HEK293 (cell line): ENCODE measurements around the gene KCTD21.

ENCODE experiments used
- CTCF ChIA-PET: fragments of 350-600 bp; formaldehyde crosslinking; extraction: SDS; loops from one replicate; lab custom pipeline; 2021; ENCODE audit warnings: antibody characterized with exemption; lab: Yijun Ruan, JAX
- POLR2A ChIA-PET: fragments of 300-600 bp; formaldehyde crosslinking; extraction: SDS; loops from one replicate; lab custom pipeline; 2020; ENCODE audit warnings: antibody characterized with exemption, inconsistent platforms; lab: Yijun Ruan, JAX
- H3K27ac ChIP-seq: fragments of 200-500 bp; sonication (Bioruptor generic); 2 replicates; pipeline ENCODE4 v1.5.1; 2014; ENCODE audit warnings: low read depth, low read length, control low read depth, inconsistent platforms; ENCODE audit errors: extremely low read depth
- H3K36me3 ChIP-seq, 2 experiments: fragments of 200-500 bp in 1 of 2; sonication (Bioruptor generic) in 1 of 2; 1 replicate in 1 of 2; 2 replicates in 1 of 2; pipeline ENCODE4 v1.5.1; 2014 to 2017; ENCODE audit warnings: inconsistent platforms in 2 of 2, low read length in 2 of 2; ENCODE audit not compliant: control insufficient read depth in 2 of 2, insufficient read depth in 1 of 2
- H3K4me1 ChIP-seq: fragments of 200-500 bp; sonication (Bioruptor generic); 2 replicates; pipeline ENCODE4 v1.5.1; 2014; ENCODE audit warnings: mild to moderate bottlenecking, low read length, inconsistent platforms; ENCODE audit not compliant: control insufficient read depth, insufficient read depth
- H3K4me3 ChIP-seq: 2 replicates; pipeline ENCODE4 v1.5.1; 2011; ENCODE audit warnings: low read depth, mild to moderate bottlenecking, control low read depth, low read length, moderate library complexity
- H3K9me3 ChIP-seq: fragments of 200-500 bp; sonication (Bioruptor generic); 2 replicates; pipeline ENCODE4 v1.5.1; 2014; ENCODE audit warnings: low read depth, low read length, inconsistent platforms; ENCODE audit not compliant: control insufficient read depth, insufficient read depth
- KLF1 ChIP-seq: fragments of 450-650 bp; formaldehyde crosslinking; IDR thresholded peaks from 2 replicates; pipeline ENCODE4 v1.5.1; 2016; ENCODE audit warnings: missing biosample characterization, missing genetic modification characterization
- MYNN ChIP-seq: fragments of 450-650 bp; formaldehyde crosslinking; IDR thresholded peaks from 2 replicates; pipeline ENCODE4 v1.5.1; 2016; ENCODE audit warnings: missing biosample characterization, missing genetic modification characterization, borderline replicate concordance
- OVOL3 ChIP-seq: fragments of 450-650 bp; formaldehyde crosslinking; IDR thresholded peaks from 2 replicates; pipeline ENCODE4 v1.5.1; 2016; ENCODE audit warnings: missing biosample characterization, missing genetic modification characterization
- PBX3 ChIP-seq: sonication (generic); formaldehyde crosslinking; IDR thresholded peaks from 2 replicates; pipeline ENCODE4 v1.8.1; 2022; ENCODE audit warnings: mild to moderate bottlenecking, moderate library complexity, missing genetic modification reagents
- WT1 ChIP-seq: fragments of 450-650 bp; formaldehyde crosslinking; IDR thresholded peaks from 2 replicates; pipeline ENCODE4 v1.5.1; 2016; ENCODE audit warnings: missing biosample characterization, missing genetic modification characterization
- YY2 ChIP-seq: fragments of 450-650 bp; formaldehyde crosslinking; IDR thresholded peaks from 2 replicates; pipeline ENCODE4 v1.5.1; 2016; ENCODE audit warnings: missing biosample characterization, missing genetic modification characterization
- ZBTB11 ChIP-seq: fragments of 450-650 bp; formaldehyde crosslinking; conservative IDR thresholded peaks from 2 replicates; pipeline ENCODE4 v1.5.1; 2016; ENCODE audit warnings: low read depth, missing biosample characterization, missing genetic modification characterization
- ZBTB21 ChIP-seq: fragments of 450-650 bp; formaldehyde crosslinking; IDR thresholded peaks from 2 replicates; pipeline ENCODE4 v1.5.1; 2017; ENCODE audit warnings: missing biosample characterization, missing genetic modification characterization
- ZFP37 ChIP-seq: fragments of 450-650 bp; formaldehyde crosslinking; IDR thresholded peaks from 2 replicates; pipeline ENCODE4 v1.5.1; 2016; ENCODE audit warnings: missing biosample characterization, missing genetic modification characterization
- ZIC2 ChIP-seq: fragments of 450-650 bp; formaldehyde crosslinking; IDR thresholded peaks from 2 replicates; pipeline ENCODE4 v1.5.1; 2016; ENCODE audit warnings: missing biosample characterization, missing genetic modification characterization
- ZNF121 ChIP-seq: fragments of 450-650 bp; formaldehyde crosslinking; IDR thresholded peaks from 2 replicates; pipeline ENCODE4 v1.5.1; 2016; ENCODE audit warnings: missing biosample characterization, missing genetic modification characterization
- ZNF16 ChIP-seq: fragments of 450-650 bp; formaldehyde crosslinking; IDR thresholded peaks from 2 replicates; pipeline ENCODE4 v1.5.1; 2016; ENCODE audit warnings: low read depth, missing biosample characterization, missing genetic modification characterization
- ZNF221 ChIP-seq: fragments of 450-650 bp; formaldehyde crosslinking; IDR thresholded peaks from 2 replicates; pipeline ENCODE4 v1.5.1; 2017; ENCODE audit warnings: missing biosample characterization, missing genetic modification characterization, borderline replicate concordance
- ZNF223 ChIP-seq: fragments of 450-650 bp; formaldehyde crosslinking; IDR thresholded peaks from 2 replicates; pipeline ENCODE4 v1.5.1; 2016; ENCODE audit warnings: missing biosample characterization, missing genetic modification characterization
- ZNF23 ChIP-seq: fragments of 450-650 bp; formaldehyde crosslinking; IDR thresholded peaks from 2 replicates; pipeline ENCODE4 v1.5.1; 2016; ENCODE audit warnings: missing biosample characterization, missing genetic modification characterization, borderline replicate concordance
- ZNF239 ChIP-seq: fragments of 450-650 bp; formaldehyde crosslinking; IDR thresholded peaks from 2 replicates; pipeline ENCODE4 v1.5.1; 2016; ENCODE audit warnings: missing biosample characterization, missing genetic modification characterization
- ZNF473 ChIP-seq: fragments of 450-650 bp; formaldehyde crosslinking; IDR thresholded peaks from 2 replicates; pipeline ENCODE4 v1.5.1; 2017; ENCODE audit warnings: missing biosample characterization, missing genetic modification characterization
- ZNF544 ChIP-seq: fragments of 450-650 bp; formaldehyde crosslinking; IDR thresholded peaks from 2 replicates; pipeline ENCODE4 v1.5.0; 2017; ENCODE audit warnings: missing biosample characterization, missing genetic modification characterization
- ZNF610 ChIP-seq: fragments of 450-650 bp; formaldehyde crosslinking; IDR thresholded peaks from 2 replicates; pipeline ENCODE4 v1.5.1; 2016; ENCODE audit warnings: missing biosample characterization, missing genetic modification characterization, borderline replicate concordance
- ZNF626 ChIP-seq: fragments of 450-650 bp; sonication (Bioruptor Pico); formaldehyde crosslinking; IDR thresholded peaks from 2 replicates; pipeline ENCODE4 v1.5.1; 2018; ENCODE audit warnings: missing biosample characterization, missing genetic modification characterization, inconsistent platforms
- ZNF629 ChIP-seq: fragments of 450-650 bp; formaldehyde crosslinking; IDR thresholded peaks from 2 replicates; pipeline ENCODE4 v1.5.1; 2017; ENCODE audit warnings: missing biosample characterization, missing genetic modification characterization
- ZNF639 ChIP-seq: fragments of 450-650 bp; formaldehyde crosslinking; IDR thresholded peaks from 2 replicates; pipeline ENCODE4 v1.5.1; 2016; ENCODE audit warnings: missing biosample characterization, missing genetic modification characterization
- ZNF645 ChIP-seq: fragments of 450-650 bp; formaldehyde crosslinking; IDR thresholded peaks from 2 replicates; pipeline ENCODE4; 2016; ENCODE audit warnings: missing biosample characterization, missing genetic modification characterization

The KCTD21 gene

GRCh38 chr11:78181185-78181584, 7.2 kb downstream of the KCTD21 start:
- CTCF ChIA-PET: no interaction called here
- no peak overlapping the region for H3K4me3 ChIP-seq
- TF ChIP-seq ZNF23 (tag by site-specific recombination) (no peak), MYNN (tag by site-specific recombination) (no peak), PBX3 (CRISPR knock-in tag) (no peak), ZNF16 (tag by site-specific recombination) (no peak), KLF1 (tag by site-specific recombination) (no peak), ZNF223 (tag by site-specific recombination) (no peak), ZFP37 (tag by site-specific recombination) (no peak), ZNF221 (tag by site-specific recombination) (no peak), ZNF645 (no peak), ZNF121 (tag by site-specific recombination) (no peak), ZNF639 (tag by site-specific recombination) (no peak), WT1 (tag by site-specific recombination) (no peak), ZBTB11 (no peak), ZNF626 (no peak), OVOL3 (no peak)
- TF ChIP-seq, all 188 proteins: peak for 0
- Histone ChIP-seq H3K4me1 (no peaks in the 10 kb centered on the region), H3K9me3 (no peaks in the 10 kb centered on the region), H3K27ac (no peak overlapping the region), H3K36me3 (no peaks in the 10 kb centered on the region)
- POLR2A ChIA-PET: no interaction called here

- H3K4me1 ChIP-seq: no peaks in the 10 kb centered on the region
- no peaks in the 10 kb centered on the region for H3K36me3 ChIP-seq
- H3K4me3 ChIP-seq: no peak overlapping the region
- TF ChIP-seq ZNF223 (tag by site-specific recombination): no peak
- no peak for TF ChIP-seq ZNF473 (tag by site-specific recombination)
- no peak for TF ChIP-seq YY2 (tag by site-specific recombination)
- no peak for TF ChIP-seq ZNF544 (tag by site-specific recombination)
- TF ChIP-seq ZIC2: no peak
- TF ChIP-seq ZNF610: no peak
- TF ChIP-seq ZNF629 (tag by site-specific recombination): no peak
- no peak for TF ChIP-seq ZBTB21 (tag by site-specific recombination)
- TF ChIP-seq ZNF239 (tag by site-specific recombination): no peak
- no peak overlapping the region for H3K27ac ChIP-seq
- POLR2A ChIA-PET: no interaction called here
- no peaks in the 10 kb centered on the region for H3K9me3 ChIP-seq
- CTCF ChIA-PET: no interaction called here
Observed at GRCh38 chr11:78180751-78181150, 7.7 kb downstream of the KCTD21 start.
